Measurements from ENCODE around the gene DLGAP1.

The DLGAP1 gene

DNA sequence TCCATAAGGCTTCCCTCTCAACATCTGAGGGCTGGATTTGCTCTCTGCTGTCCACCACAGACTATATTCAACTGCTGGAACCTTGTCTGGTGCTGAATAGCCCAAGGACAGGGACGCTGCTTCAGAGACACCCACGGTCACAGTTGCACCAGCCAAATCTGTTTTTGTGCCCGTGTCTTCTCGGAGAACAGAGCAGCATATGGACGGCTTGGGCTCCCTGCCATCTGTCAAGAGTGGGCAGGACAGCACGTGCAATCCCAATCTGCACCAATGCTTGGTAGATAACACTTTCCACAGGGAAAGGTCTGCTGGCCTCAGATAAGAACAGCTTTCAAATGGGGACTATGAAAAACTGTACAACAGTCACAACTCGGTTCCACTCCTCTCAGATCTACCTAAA is 539.0 kb downstream of the DLGAP1 start:
- no peak overlapping the region for H3K4me3 ChIP-seq
- TF ChIP-seq CTCF (IDR thresholded peaks at IDR 0.05): no peak
- H3K27ac ChIP-seq: no peak overlapping the region
- no peak for DNase-seq (ENCODE audit: low spot score)

DNA sequence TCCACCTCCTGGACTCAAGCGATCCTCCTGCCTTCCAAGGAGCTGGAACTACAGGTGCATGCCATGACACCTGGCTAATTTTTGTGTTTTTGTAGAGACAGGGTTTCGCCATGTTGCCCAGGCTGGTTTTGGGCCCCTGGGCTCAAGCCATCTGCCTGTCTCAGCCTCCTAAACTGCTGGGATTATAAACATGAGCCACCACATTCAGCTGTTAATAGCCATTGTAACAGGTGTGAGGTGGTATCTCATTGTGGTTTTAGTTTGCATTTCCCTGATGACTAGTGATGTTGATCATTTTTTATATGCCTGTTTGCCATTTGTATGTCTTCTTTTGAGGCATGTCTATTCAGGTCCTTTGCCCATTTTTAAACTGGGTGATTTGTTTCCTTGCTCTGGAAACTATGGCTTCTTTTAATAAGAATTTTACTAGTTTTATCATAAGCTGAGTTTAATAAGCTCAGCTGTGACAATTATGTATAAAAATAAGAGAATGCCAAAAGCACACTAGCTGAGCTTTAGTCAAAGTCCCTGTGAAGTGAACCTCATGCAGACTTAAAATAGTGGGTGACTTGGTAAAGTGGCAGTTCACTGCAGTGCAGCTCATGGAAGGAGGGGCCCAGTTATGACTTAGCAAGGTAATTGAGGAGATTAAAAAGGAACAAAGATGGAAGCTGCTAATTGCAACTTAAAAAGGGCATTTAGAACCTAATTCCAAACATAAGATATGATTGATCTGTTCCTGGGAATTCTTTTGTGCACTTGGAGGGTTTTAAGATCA is 540.1 kb downstream of the DLGAP1 start:
- no peak overlapping the region for H3K4me3 ChIP-seq
- no peak overlapping the region for H3K27ac ChIP-seq
- DNase-seq (ENCODE audit: low spot score): no peak
- TF ChIP-seq CTCF (IDR thresholded peaks at IDR 0.05): no peak

DNA sequence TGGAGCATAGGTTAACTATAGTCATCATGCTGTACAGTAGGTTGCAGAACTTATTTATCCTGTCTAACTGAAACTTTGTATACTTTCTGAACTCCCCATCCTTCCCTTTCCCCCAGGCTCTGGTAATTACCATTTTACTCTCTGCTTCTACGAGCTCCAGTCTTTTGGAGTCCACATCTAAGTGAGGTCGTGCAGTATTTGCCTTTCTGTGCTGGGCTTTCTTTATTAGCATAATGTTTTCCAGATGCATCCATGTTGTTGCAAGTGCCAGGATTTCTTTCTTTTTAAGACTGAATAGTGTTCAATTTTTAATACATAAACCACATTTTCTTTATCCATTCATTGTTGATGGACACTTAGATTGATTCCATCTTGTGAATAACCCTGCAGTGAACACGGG is 541.0 kb downstream of the DLGAP1 start:
- Histone ChIP-seq H3K27ac (no peak overlapping the region), H3K4me3 (no peak overlapping the region)
- no peak for TF ChIP-seq CTCF (IDR thresholded peaks at IDR 0.05)
- no peak for DNase-seq (ENCODE audit: low spot score)

DNA sequence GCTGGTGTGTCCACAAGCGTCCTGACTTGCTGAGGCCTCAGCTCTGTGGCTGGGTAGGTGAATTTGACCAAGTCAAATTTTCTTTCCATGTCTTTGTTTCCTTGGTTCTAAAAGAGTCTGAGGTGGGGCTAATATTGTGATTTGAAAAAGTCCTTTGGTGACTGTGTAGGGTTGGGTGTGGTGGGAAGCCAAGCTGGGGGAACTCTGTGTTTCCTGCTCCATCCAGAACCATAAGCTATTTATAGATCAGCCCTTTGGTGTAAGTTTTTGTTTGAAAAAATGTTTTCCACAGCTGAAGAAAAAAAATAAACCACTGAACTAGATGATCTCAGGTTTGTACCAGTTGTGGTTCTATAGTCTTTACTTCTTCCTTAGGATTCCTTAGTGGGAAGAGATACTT is 542.4 kb downstream of the DLGAP1 start:
- DNase-seq (ENCODE audit: low spot score): no peak
- TF ChIP-seq CTCF (IDR thresholded peaks at IDR 0.05): no peak
- Histone ChIP-seq H3K27ac (no peak overlapping the region), H3K4me3 (no peak overlapping the region)

DNA sequence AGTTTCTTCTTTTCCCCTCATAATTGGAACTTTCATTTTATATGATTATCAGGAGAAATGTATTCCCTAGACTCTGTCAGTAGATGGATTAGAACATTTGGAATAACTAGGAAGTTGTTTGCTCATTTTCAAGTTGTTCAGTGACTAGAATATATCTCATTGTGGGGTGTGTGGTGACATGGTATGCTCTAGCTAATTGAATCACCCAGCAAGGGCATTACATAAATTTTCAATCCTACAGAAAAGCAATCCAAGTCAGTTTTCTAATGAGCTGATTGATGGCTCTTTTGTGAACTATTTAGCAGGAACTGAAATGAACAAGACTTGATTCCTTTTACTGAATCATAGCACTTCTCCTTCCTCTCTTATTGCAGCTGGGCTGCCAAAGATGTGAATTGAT is 543.7 kb downstream of the DLGAP1 start:
- no peak for DNase-seq (ENCODE audit: low spot score)
- H3K4me3 ChIP-seq: no peak overlapping the region
- no peak for TF ChIP-seq CTCF (IDR thresholded peaks at IDR 0.05)
- peak overlapping the region in 1 of 2 donors; percentile 39 for H3K27ac ChIP-seq

DNA sequence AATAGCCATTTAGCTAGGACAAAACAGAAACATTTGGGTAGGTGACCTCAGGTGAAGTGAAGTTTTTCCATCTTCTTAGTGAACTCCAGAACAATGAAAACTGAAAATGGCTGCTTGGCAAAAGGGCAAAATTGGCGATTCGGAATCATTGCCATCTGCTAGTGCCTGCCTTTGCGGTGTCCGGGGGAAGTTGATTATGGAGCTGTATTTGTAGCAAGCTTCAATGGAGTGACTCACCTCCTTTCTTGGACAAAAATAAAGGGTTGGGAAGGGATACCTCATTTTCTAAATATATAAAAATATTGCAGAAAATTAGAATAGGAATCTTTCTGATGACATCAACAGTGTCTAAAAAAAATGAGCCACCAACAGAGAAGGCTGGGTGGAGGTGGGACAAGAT is 544.6 kb downstream of the DLGAP1 start:
- peak overlapping the region in 1 of 2 donors; percentile 12 for H3K27ac ChIP-seq
- no peak for TF ChIP-seq CTCF (IDR thresholded peaks at IDR 0.05)

DNA sequence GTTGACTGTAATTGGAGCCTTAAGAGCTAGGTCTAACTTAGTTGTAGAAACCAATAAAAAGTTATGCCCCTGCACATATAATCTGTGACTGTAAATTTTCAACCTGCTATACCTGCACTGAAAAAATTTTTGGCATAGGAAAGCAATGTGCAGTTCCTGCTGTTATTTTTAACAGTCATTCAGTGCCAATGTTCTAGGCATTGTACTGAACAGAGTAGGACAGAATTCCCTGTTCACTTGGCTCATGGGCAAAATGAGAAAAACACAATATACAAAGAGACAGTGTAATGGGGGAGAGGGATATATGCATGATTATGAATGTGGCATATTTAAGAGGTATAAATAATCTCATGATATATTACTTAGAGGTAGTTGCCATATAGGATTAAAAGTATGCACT is 547.2 kb downstream of the DLGAP1 start:
- TF ChIP-seq CTCF (IDR thresholded peaks at IDR 0.05): no peak
- no peak for DNase-seq (ENCODE audit: low spot score)
- H3K4me3 ChIP-seq: no peak overlapping the region
- no peak overlapping the region for H3K27ac ChIP-seq

More for the DNA sequence above, 544.6 kb downstream of the DLGAP1 start:
- no peak for DNase-seq (ENCODE audit: low spot score)
- H3K4me3 ChIP-seq: no peak overlapping the region
